Muscle of arm (tissue), 12 donors: ENCODE measurements around the gene AMOTL1. TPM values are rescaled to one million over a fixed set of nuclear protein-coding genes. Genes with fewer than 3 reads are reported as not detected.
"Not testable (repeated sequence)": the region's sequence is repeated elsewhere in the genome, so short reads cannot be mapped to it uniquely, and the experiment has no call there.

Source experiments
- DNase-seq: peaks from one replicate; pipeline ENCODE4 v3.0.0-alpha.2; 2013
- polyA plus RNA-seq, 12 donors: library from polyadenylated mRNA; unstranded; fragments of 120-200 nt; gene quantifications; one replicate each; pipeline ENCODE4 v1.2.1, GENCODE V29; 2013; ENCODE audit not compliant: insufficient read length in 12 of 12

Gene AMOTL1
- polyA plus RNA-seq, 12 donors: 36.9 to 73.0 (median 56.7) TPM; not detected in 1

DNA sequence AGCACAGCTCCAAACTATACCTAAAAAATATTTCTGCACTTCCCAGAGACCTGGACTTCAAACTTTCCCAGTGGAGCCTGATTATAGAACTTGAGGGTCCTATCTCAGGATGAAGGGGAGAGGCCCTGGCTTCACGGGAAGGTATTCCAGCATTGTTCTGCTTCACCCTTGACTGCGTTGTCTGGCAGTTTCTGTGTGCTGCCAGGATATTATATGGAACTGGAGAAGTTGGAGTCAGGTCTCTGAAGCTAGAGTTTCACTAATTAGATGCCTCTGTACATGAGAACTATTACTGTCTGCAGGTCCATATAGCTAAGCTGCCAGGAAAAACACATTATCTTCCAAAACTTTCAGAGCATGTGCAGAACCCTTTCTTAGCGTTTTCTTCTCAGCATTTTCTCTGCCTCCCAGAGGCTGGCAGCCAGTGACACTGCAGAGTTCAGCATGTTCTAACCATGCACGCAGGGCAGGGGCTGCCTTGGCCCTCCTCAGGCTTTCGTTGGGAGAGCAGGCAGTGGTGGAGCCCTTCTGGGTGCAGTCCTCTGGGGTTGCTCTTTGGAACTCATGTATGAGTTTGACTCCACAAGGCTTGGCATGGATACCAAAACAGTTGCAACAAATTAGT lies 105.9 kb downstream of the AMOTL1 start:
- DNase-seq: peak; percentile 55

DNA sequence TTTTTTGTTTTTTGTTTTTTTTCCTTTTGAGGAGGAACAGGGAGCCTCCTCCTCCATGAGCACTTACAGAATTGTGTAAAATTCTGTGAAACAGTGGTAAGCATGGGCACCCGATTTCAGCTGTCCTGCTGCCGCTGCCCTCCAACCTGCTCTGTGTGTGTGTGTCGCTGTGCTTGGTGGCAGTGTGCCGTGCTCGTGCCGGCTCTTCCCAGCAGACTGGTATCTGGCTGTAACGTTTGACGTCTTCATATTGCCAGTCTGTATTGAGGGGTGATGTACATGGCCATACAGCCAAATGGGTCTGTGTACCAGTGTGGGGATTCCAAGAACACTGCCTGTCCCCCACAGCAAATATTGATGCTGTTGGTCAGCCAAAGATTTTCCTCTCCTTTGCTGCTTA lies 108.1 kb downstream of the AMOTL1 start:
- DNase-seq: no peak

DNA sequence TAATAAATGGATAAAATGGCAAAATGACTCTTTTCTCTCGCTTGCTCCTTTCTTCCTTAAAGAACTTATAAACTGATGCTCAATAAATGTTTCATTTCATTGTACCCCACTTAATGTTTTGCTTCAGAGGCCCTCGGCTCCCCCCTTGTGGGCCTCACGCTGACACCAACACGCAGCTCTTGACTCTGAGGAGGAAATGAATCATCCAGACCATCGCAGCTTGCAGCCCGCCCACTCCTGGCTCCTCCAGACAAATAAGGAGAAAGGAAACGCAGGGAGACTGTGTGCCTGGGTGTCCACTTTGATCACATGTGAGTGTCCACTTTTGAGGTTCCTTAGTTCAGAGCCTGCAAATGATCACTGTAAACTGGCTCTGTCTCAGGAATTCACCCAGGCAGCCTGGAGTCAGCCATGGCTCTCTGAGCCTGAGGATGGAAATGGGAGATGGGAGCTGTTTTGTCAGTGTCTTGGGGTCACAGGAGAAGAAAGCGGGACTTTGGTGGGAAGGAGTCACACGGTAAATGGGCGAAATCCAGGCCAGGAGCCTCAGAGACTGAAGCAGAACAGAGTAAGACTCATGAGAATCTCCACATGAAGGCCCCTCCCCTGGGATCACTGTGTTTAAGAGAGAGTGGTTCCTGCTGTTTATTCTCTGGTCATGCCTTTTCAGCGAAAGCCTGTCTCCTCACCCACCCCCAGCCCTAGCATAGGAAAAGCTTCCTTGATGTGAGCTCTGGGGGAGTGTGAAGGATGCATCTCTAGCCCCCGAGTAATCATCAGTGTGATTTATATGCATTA lies 108.7 kb downstream of the AMOTL1 start:
- peak; percentile 85 for DNase-seq

DNA sequence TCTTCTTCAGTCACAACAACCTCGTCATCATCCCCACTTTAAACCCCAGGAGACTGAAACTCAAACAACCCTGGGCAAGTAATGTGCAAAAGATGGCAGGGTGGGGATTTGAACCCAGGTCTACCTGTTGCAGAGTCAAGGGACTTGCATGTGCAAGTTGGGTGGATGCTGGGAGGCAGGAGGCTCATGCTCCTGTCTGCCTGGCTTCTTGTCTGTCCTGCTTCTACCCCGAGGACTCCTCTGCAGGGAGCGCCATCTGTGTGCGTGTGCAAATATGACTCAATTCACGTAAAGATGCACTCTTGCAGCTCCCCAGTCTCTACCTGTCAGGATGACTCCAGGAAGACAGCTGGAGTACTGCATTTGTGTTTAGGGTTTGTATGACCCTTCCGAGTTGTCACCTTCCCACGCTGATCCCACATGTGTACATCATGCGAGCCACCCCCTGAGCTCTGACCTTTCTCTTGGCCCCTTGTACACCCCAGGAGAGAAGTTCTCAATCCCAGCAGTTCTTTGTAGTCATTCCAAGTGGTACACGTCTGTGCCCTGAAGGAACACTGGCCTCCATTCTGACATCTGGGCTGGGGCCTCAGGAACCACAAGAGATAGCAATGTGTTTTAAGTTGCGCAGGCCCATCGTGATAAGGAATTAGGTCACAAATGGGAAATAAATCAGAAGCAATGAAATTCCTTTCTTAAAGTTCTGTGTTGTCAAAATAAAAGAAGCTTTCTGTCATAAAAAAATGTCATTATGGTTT lies 109.5 kb downstream of the AMOTL1 start:
- DNase-seq: no peak

DNA sequence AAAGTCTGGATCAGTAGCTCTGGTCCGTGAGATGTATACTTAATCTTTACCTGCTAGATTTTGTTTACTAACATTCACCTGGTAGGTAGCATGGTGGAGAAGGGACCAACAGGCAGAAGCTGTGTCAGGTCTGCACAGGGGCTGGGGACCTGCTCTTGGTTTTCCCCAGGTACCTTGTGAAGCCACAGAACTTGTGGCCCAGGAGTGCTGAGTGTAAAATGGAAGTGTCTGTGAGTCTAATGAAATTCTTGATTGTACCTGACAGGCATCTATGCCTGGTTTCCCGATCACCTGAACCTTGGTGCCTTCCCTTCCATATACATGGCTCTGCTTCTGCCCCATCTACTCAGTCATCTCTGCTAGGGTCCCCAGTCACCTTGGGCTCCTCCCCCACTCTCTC lies 110.8 kb downstream of the AMOTL1 start:
- DNase-seq: no peak

DNA sequence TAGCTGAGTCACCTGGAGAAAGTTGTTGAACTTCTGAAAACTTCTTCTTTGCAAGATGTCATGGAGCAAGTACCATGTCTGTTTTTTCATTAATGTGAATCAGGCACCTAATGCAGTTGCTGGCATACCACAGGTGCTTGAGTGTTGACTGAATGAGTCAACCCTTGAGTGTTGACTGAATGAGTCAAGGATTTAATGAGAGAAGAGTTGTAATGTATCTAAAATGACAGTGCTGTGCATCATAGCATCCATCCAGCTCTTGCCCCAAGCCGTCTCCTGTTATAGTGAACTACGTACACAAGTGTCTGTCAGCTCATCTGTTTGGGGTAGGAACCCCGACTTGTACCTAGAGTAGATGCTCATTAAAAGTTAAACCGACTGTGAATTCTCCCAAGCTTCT lies 112.1 kb downstream of the AMOTL1 start:
- DNase-seq: no peak

DNA sequence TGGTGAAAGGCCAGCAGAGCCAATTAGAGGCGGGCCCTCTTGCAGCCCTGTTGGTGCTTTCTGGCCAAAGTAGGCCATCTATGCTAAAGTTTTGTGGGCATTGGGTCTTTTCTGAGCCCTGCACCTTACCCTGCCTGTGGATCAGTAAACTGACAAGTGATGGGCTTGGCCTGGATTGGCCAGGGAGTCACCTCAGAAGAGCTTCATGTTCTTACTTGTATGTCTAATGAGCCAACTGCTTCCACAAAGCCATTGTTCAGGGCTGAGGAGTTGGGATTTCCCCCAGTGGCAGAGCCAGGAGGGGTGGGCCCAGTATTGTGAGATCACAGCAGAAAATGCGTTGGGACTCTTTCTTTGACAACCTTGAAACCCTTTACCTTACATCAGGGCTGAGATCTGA lies 114.8 kb downstream of the AMOTL1 start:
- no peak for DNase-seq

DNA sequence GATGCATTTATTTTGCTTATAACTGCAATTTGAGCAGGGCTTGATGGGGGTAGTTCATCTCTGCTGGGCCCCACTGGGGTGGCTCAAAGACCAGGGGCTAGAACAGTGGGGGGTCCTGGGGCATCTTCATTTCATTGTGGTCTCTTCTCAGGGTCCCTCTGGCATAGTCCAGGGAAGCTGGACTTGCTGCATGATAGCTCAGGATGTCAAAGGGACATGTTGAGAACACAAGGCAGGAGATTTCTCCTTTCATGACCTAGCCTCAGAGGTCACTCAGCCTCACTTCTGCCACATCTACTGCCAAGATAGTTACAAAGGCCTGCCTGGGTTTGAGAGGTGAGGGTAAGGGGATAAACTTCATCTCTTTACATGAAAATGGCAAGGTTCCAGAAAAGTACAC lies 115.7 kb downstream of the AMOTL1 start:
- no peak for DNase-seq

DNA sequence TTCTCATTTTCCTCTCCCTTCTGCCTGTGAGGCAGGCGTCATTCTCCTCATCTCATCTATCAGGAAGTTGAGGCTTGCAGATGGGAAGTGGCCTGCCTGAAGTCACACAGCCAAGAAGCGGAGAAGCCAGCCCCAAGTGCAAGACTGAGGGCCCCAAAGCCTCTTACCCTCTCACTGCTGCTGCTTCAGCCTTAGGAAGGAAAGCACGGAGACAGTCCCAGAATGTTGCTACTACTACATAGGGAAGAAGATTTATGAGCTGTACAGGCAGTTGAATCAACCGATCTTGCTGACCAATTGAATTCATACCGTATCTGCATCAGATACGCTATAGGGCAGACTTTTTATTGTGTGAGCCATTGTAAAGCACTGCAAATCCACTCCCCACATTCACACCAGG lies 116.2 kb downstream of the AMOTL1 start:
- no peak for DNase-seq

DNA sequence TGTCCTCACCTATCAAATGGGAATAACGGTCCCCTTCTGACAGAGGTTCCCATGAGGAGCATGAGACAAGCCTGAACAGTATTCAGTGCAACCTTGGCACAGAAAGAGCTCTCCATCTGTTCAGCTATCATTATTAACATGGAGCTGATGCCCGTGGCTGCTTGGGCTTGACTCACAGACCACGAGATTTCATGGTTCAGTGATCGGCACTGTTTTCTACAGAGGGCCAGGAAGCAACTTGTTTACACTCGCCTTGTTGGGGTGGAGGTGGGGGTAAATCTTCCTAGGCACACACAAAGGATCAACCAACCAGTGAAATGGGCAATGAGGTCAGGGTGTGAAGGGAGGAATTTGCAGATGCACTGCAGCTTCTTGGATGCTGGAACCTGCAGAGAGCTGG lies 117.0 kb downstream of the AMOTL1 start:
- no peak for DNase-seq

DNA sequence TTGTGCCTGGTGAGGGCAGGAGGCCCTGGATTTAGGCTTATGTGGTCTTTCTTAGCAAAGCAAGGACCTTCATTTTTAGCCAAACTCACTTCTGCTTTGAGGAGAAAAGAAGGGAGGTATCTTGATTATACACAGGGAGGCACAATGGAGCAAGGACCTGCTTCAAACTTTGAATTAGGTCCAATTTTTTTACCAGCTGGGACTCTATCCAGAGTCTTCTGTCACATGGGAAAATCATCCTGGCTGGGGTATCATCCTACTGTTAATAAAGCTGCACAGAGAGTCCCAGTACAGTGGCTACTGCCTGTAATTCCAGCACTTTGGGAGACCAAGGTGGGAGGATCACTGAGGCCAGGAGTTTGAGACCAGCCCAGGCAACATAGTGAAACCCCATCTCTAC lies 117.4 kb downstream of the AMOTL1 start:
- DNase-seq: no peak

DNA sequence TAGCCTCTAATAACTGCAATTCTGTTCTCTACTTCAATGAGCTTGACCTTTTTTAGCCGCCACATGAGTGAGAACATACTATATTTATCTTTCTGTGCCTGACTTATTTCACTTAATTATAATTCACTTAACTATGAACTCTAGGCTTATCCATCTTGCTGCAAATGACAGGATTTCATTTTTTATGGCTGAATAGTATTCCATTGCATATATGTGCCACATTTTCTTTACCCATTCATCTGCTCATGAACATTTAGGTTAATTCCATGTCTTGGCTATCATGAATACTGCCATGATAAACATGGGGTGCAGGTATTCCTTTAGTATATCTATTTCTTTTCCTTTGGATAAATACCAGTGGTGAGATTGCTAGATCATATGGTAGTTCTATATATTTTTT lies 120.0 kb downstream of the AMOTL1 start:
- no peak for DNase-seq

DNA sequence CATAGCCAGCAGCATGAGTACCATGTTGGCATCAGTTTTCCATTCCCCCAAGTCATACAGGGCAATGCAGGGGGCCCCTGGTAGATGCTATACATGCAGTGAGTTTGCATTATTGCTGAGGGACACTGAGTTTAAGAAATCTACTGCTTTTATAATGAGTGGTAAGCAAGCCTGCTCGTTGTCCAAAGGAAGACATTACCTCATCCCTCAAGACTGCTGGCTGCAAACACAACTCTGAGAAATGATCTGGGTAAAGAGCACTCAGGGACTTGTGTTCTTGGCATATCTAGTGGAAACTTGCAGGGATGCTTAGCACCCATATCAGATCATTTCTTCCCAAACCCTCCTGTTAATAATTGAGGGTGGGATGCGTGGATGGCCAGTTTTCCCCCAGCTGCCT lies 127.3 kb downstream of the AMOTL1 start:
- DNase-seq: no peak

DNA sequence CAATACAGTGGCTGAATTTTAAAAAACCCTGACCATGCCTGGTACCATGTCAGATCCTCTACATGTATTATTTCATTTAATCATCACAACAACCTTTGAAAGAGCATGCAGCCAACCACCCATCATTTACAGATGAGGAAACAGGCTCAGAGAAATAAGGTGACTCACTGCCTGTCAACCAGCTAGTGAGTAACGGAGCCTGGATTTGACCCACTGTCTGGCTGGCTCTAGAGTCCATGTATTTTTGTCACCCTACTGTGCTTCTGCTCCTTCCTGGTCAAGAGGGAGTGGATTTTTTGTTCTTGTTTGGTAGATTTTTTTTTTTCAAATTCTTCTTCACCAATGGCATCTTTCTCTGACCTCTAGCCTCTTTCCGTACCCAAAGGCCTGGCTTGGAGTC lies 127.8 kb downstream of the AMOTL1 start:
- no peak for DNase-seq

DNA sequence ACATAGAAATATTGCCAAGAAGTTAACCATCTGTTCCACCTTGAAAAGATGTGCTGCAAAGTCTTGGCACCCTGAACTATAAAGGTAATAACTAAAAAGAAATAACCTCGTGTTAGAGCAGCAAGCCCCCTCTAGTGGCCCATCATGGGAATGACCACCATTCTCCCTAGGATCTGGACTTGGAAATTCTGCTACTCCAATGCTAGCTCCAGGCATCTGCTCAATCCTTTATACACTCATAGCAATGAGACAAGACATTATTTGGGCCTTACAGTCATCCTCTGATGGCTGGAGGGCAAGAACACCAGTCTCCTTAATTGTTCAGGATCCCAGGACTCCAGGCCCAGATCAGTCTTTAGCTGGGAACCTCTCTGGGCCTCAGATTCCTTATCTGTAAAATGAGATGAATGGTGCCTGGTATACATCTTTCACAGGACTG lies 129.2 kb downstream of the AMOTL1 start:
- peak; percentile 66 for DNase-seq

DNA sequence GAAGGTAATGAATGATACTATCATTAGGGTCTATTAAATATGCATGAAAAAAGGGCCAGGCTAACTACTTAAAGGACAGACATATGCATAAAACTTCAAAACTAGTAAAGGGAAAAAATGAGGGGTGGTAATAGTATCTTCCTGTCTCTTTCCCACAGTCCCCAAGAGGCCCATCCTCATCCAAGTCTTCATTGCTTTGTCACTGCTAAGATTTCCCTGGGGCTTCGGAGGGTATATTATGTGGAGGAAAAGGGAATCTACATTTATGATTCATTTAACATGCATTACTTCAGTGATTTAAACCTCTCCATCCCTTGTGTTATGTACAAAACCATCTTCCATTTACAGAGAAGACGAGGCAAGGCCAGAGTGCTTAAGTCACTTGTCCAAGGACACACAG lies 139.1 kb downstream of the AMOTL1 start:
- DNase-seq: no peak

DNA sequence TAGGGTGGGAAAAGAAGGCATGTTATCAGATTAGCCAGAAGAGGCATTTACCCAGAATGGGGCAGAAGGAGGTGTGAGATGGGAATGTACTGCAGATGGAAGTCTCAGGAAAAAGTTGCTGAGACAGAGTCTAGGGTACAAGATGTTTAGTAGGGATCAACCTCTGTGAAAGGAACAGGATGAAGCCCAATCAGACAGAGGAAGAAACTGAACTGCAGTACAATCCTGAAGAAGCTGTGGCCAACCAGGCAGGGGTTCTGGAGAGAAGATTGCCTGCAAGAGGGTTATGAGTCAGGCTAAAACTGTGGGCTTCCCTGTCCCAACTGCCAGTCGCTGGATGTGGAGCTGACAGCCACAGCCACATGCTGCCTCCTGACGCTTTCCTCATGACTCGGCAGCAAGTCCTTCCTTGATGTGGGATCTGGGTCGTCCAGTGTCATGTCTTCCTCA lies 141.2 kb downstream of the AMOTL1 start:
- no peak for DNase-seq

DNA sequence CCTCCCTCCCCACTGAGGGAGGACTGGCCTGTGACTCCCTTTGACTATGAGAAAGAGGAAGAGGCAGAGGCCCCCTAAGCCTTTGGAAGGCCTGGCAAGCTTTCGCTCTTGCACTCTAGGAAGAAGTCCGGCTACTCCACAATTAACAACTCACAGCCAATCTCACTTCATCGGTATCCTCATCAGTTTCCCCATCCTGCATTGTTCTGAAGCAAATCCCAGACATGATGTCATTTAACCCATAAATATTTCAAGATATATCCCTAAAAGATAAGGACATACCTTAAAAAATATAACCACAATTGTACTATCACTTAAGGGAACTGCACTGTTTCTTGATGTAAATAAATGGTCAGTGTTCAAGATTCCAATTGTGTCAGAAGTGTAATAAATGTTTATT lies 142.1 kb downstream of the AMOTL1 start:
- DNase-seq: no peak

DNA sequence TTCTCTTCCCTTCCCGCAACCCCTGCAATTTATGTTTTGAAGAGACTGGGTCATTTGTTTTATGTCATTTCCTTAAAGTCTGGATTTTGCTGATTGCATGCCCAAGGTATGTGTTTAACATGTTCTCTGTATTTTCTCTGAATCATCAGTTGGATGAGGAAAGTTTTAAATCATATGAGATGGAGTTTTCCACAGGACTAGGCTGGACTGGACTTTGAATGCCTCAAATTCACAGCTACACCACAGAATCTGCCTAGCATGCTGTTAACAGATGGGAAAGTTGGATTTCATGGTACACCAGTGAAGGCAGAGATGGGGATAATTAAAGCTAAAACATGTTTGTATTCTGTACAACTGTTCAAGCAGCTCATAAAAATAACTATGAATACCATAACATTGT lies 142.6 kb downstream of the AMOTL1 start:
- DNase-seq: no peak

DNA sequence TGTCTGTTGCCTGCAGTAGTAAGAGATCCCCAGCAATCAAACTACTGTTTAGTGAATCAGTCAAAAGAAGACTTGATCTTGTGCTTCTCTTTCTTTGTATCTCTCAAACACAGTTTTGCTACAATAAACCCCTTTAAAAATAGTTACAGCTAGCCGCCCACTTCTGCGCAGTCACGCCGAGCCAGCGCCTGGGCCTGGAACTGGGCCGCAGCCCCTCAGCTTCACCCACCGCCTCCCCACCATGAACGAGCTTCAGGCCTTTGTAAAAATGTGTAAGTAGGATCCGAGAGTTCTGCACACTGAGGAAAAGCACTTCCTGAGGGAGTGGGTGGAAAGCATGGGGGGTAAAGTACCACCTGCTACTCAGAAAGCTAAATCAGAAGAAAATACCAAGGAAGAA lies 144.7 kb downstream of the AMOTL1 start:
- DNase-seq: no peak

DNA sequence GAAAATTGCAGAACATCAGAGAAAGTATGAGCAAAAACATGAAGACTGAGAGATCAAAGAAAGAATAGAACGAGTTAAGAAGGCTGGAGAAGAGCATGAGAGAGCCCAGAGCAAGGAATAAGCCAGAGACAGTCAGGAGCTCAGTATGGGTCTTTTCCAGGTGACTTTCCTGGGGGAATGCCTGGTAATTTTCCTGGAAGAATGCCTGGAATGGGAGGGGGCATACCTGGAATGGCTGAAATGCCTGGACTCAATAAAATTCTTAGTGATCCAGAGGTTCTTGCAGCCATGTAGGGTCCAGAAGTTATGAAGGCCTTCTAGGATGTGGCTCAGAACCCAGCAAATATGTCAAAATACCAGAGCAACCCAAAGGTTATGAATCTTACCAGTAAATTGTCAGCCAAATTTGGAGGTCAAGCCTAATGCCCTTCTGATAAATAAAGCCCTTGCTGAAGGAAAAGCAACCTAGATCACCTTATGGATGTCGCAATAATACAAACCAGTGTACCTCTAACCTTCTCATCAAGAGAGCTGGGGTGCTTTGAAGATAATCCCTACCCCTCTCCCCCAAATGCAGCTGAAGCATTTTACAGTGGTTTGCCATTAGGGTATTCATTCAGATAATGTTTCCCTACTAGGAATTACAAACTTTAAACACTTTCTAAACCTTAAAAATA lies 145.7 kb downstream of the AMOTL1 start:
- not testable (repeated sequence) for DNase-seq

DNA sequence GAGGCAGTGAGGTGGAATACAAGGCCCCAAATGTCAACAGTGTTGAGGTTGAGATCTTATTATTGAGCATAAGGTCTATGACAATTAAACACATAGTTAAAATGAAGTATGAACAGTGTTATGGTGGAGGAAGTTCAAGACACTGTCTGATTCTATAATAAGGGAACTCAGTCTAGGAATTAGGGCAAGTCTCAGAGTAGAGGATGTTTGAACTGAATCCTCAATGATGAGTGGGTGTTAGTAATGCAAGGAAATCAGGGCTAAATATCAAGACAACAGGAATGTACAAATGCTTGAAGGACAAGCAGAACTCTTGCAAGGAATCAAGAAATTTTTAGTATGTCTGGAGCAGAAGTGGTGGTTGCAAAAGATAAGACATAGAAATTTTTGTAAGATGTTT lies 152.2 kb downstream of the AMOTL1 start:
- no peak for DNase-seq
